ENCODE results near the gene MIGA2. TPM values are rescaled to one million over a fixed set of nuclear protein-coding genes. Genes with fewer than 3 reads are reported as not detected.

The MIGA2 gene
- total and polyA plus RNA-seq, 2 of the 4 experiments (the other 2 are of a cell fraction) = 12.5 to 25.3 TPM

DNA sequence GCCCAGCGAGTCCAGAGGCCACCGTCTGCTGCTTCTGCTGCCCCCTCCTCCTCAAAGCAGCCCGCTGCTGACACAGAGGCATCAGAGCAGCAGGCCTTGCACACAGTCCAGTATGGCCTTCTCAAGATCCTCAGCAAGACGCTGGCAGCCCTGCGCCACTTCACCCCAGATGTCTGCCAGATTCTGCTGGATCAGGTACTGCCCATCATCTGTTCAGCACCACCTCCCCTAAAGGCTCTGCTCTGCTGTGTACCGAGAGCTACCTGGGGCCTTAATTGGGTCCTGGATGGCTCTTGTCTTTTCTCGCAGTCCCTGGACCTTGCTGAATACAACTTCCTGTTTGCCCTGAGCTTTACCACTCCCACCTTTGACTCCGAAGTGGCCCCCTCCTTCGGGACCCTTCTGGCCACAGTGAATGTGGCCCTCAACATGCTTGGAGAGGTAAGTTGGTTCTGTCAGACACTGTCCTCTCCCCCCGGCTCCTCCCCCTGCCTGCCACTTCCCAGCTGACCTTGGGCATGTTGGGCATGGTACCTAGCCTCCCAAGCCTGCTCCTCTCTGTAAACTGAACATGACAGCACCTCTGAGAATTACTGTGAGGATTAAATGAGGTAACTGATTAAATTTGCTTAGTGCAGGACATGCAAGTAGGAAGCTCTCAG, 31.0 kb upstream of the MIGA2 start:
- no peak overlapping the region for H3K4ac ChIP-seq (ENCODE audit: low read depth, low read length)
- BruUV-seq (replicated peaks) = no TSS peak
- no peak for DNase-seq
- peaks cover 0 to 3% of the 10 kb centered on the region in 2 experiments; a peak in 1 of 4 replicates for H3K79me1 ChIP-seq (ENCODE audit: low read depth in 1 of 2, low read length in 2 of 2)
- CTCF ChIA-PET = interaction anchor here (0.7 kb wide), 1 partner anchor 18 kb away, joined by 3 read pairs; no protein-coding TSS in a partner anchor
- ATAC-seq (ENCODE audit: low read depth) = no peak
- no peak overlapping the region for H3K9ac ChIP-seq (ENCODE audit: low read depth, low read length)
- no peak overlapping the region for H2BK15ac ChIP-seq (ENCODE audit: low read depth, low read length)
- H3K9me1 ChIP-seq (ENCODE audit: insufficient read depth, low read length) = no peaks in the 10 kb centered on the region
- in situ Hi-C loops (cut with MboI; ENCODE audit: low sequenced_read_pairs) = no loop called here
- peaks cover 56% of the 10 kb centered on the region for H3K36me3 ChIP-seq (ENCODE audit: control insufficient read depth, insufficient read depth, low read length)
- dilution Hi-C loops (cut with HindIII; ENCODE audit: low sequenced_read_pairs, unreplicated experiment) = no loop called here
- no peak overlapping the region for H3K14ac ChIP-seq (replicated peaks; ENCODE audit: low read depth, low read length)
- H3K27me3 ChIP-seq (ENCODE audit: control insufficient read depth, insufficient read depth, low read length) = no peaks in the 10 kb centered on the region
- no peak overlapping the region for H4K8ac ChIP-seq (ENCODE audit: low read depth in 2 of 2, low read length in 2 of 2)
- WGBS, 2 experiments (ENCODE audit: extremely low coverage in 2 of 2, insufficient read length in 1 of 2) = 95% methylated on average over 3 of the region's 10 CpGs; no CpG with 5 or more reads in 1 of the 2 experiments
- no peak overlapping the region for H2BK20ac ChIP-seq (ENCODE audit: low read depth, low read length)
- no peaks in the 10 kb centered on the region for H3K4me1 ChIP-seq (ENCODE audit: control insufficient read depth, insufficient read depth, low read length)
- POLR2A ChIA-PET (ENCODE audit: unreplicated experiment) = no interaction called here
- no peak overlapping the region for H2AFZ ChIP-seq (replicated peaks; ENCODE audit: low read length, poor library complexity)
- no peak overlapping the region for H3K27ac ChIP-seq (ENCODE audit: insufficient read depth, low read length)
- no peak overlapping the region for H4K5ac ChIP-seq (ENCODE audit: low read depth, low read length)
- no peak overlapping the region for H3K56ac ChIP-seq (ENCODE audit: extremely low read depth, insufficient read depth, low read length)
- H4K20me1 ChIP-seq (ENCODE audit: insufficient read depth, low read length) = no peaks in the 10 kb centered on the region; the same call in 1 of the 2 replicates
- no peak overlapping the region for H3K23ac ChIP-seq (ENCODE audit: low read depth, low read length)
- no peak overlapping the region for H3K4me3 ChIP-seq (ENCODE audit: insufficient read depth, low read depth, low read length)
- no peak for TF ChIP-seq MXI1 (IDR thresholded peaks at IDR 0.05; ENCODE audit: borderline replicate concordance, low read depth, low read length)
- no peak for TF ChIP-seq MAFK (IDR thresholded peaks at IDR 0.05; ENCODE audit: low read depth, low read length)
- no peak for TF ChIP-seq CEBPB (IDR thresholded peaks at IDR 0.05; ENCODE audit: low read depth, low read length)
- TF ChIP-seq FOS (IDR thresholded peaks at IDR 0.05; ENCODE audit: low read depth, low read length) = no peak
- TF ChIP-seq, protein P1, sequence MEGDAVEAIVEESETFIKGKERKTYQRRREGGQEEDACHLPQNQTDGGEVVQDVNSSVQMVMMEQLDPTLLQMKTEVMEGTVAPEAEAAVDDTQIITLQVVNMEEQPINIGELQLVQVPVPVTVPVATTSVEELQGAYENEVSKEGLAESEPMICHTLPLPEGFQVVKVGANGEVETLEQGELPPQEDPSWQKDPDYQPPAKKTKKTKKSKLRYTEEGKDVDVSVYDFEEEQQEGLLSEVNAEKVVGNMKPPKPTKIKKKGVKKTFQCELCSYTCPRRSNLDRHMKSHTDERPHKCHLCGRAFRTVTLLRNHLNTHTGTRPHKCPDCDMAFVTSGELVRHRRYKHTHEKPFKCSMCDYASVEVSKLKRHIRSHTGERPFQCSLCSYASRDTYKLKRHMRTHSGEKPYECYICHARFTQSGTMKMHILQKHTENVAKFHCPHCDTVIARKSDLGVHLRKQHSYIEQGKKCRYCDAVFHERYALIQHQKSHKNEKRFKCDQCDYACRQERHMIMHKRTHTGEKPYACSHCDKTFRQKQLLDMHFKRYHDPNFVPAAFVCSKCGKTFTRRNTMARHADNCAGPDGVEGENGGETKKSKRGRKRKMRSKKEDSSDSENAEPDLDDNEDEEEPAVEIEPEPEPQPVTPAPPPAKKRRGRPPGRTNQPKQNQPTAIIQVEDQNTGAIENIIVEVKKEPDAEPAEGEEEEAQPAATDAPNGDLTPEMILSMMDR (conservative IDR thresholded peaks at IDR 0.05; ENCODE audit: low read depth, low read length) = no peak
- TF ChIP-seq MAZ (IDR thresholded peaks at IDR 0.05; ENCODE audit: borderline replicate concordance, low read depth, low read length) = no peak
- no peak for TF ChIP-seq BHLHE40 (IDR thresholded peaks at IDR 0.05; ENCODE audit: low read depth, low read length)
- TF ChIP-seq NFE2L2 (IDR thresholded peaks at IDR 0.05; ENCODE audit: low read depth, low read length) = no peak
- TF ChIP-seq POLR2A (IDR thresholded peaks at IDR 0.05; ENCODE audit: low read depth, low read length) = no peak
- no peak for TF ChIP-seq CHD1 (IDR thresholded peaks at IDR 0.05; ENCODE audit: low read depth, low read length)
- no peak for TF ChIP-seq RCOR1 (IDR thresholded peaks at IDR 0.05; ENCODE audit: insufficient replicate concordance, low read length)
- TF ChIP-seq, protein P2, sequence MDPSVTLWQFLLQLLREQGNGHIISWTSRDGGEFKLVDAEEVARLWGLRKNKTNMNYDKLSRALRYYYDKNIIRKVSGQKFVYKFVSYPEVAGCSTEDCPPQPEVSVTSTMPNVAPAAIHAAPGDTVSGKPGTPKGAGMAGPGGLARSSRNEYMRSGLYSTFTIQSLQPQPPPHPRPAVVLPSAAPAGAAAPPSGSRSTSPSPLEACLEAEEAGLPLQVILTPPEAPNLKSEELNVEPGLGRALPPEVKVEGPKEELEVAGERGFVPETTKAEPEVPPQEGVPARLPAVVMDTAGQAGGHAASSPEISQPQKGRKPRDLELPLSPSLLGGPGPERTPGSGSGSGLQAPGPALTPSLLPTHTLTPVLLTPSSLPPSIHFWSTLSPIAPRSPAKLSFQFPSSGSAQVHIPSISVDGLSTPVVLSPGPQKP (IDR thresholded peaks at IDR 0.05; ENCODE audit: borderline replicate concordance, low read depth, low read length) = no peak
- H2BK120ac ChIP-seq (ENCODE audit: low read depth, low read length) = no peak overlapping the region
- H3K4me2 ChIP-seq (ENCODE audit: low read depth, low read length) = no peak overlapping the region
- H2AK5ac ChIP-seq (ENCODE audit: low read depth, low read length) = no peak overlapping the region
- H3K18ac ChIP-seq (ENCODE audit: low read depth, low read length) = no peak overlapping the region
- H4K91ac ChIP-seq (ENCODE audit: insufficient read depth, low read depth, low read length) = no peak overlapping the region
- H2BK5ac ChIP-seq (ENCODE audit: low read depth, low read length, poor library complexity, severe bottlenecking) = no peak overlapping the region
- no peak overlapping the region for H2AK9ac ChIP-seq (replicated peaks; ENCODE audit: low read depth, low read length, poor library complexity)
- intact Hi-C loops (cut with micrococcal nuclease) = no loop called here
- no peaks in the 10 kb centered on the region for H3K9me3 ChIP-seq (ENCODE audit: control insufficient read depth, insufficient read depth, low read length)

Data from IMR-90 (cell line).